Esophagus mucosa (tissue), 1 donor: ENCODE measurements around the gene RCAN2. TPM values are rescaled to one million over a fixed set of nuclear protein-coding genes. Genes with fewer than 3 reads are reported as not detected.

Source experiments
- ATAC-seq: fragments of 200-7000 bp; cut with Tn5 transposase; one replicate; pipeline ENCODE4 v1.9.1; 2020
- total RNA-seq: library from RNA; stranded (reverse); gene quantifications from one replicate; pipeline ENCODE4 v1.2.4, GENCODE V29; 2023
- donor health status: DM: yes; HTN: yes; CAD: no.

Gene RCAN2
- total RNA-seq, 1 donor from 2014 or later: 1.00 TPM

DNA sequence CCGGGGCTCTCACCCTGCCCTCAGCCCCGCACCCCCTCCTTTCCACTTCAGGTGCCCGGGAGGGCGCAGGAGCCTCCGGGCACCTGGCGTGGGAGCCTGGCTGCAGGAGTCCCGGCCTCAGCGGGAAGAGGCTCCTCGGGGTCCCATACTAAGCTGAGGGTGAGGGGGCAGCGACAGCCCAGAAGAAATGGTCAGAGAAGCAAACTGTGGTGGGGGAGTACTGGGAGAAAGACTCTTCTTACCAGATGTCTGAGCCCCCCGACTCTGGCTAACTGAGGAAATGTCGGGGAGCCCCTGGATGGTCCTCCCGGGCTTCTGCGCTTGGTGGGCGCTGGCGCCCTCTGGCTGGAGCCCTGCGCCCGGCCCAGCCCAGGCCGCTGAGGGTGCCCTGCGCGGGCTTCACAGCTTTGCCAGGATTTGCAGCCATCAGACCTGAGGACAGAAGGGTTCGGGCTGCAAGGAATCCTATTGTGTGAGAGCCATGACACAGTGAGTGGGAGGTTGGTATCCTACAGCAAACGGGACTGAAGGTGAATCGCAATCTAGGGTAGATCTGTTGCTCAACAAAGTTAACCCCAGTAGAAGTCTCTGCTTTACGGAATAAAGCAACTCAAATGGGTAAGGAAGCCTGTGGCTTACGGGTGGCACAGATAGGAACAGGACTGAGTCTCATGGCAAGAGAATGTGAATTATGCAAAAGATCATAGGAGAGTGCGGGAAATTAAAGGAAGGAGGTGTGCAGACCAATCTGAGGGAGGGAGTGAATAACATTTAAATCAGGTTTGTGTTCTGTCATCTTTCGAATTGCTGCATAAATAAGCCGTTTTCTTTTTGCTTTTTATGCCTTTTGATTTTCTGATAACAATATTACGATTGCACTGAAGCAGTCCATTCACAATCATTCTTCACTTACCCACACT lies 639 bp upstream of the RCAN2 start:
- ATAC-seq: peak; percentile 31

DNA sequence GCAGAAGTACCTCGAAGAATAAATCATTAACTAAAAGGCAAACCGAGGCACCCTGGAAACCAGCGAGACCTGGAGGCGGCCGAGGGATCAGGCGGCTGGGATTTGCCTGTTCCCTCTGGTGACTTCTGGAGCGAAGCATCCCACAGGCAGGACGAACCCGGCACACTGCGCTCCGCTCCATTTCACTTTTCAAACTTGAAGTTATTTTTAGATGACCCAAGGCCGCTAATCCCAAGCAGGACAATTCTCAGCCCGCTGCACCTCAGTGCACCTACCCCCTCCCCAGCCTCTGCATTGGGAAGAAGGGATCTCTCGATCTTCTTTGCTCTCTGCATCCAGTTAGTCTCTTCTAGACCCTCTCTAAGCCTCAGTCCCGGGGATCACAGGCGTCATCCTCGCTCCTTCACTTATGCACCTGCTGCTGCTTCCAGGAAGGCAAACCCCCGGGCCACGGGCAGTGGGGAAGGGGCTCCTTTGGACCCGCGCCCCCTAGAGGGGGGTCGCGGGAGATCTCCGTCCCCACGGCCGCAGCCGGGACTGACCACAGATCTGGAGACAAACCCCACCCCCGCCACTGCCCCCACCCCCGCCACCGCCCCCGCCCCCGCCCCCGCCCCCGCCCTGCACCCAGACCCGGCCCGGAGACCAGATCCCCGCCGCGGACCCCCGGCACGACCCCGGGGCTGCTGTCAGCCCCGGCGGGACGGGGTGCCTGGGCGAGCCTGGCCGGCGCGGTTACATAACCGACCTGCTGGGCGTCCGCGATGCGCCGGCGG lies 636 bp downstream of the RCAN2 start:
- peak; percentile 26 for ATAC-seq

DNA sequence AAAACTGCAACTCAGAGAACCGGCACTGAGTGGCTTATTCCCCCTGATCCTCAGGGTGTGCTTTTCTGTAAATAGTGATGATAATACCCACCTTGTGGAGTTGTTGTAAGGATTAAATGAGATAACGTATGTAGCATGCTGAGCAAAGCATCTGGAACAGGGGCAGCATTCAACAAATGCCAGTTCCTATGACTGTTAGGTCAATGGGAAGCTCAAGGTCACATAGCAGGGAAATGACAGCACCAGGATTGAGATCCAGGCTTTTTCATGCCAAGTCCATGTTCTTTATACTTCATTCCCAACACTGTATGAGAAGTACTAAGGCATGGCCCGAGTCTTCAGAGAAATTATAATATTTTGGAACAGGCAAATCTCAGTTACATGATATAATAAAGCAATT lies 5.1 kb downstream of the RCAN2 start:
- ATAC-seq: no peak

DNA sequence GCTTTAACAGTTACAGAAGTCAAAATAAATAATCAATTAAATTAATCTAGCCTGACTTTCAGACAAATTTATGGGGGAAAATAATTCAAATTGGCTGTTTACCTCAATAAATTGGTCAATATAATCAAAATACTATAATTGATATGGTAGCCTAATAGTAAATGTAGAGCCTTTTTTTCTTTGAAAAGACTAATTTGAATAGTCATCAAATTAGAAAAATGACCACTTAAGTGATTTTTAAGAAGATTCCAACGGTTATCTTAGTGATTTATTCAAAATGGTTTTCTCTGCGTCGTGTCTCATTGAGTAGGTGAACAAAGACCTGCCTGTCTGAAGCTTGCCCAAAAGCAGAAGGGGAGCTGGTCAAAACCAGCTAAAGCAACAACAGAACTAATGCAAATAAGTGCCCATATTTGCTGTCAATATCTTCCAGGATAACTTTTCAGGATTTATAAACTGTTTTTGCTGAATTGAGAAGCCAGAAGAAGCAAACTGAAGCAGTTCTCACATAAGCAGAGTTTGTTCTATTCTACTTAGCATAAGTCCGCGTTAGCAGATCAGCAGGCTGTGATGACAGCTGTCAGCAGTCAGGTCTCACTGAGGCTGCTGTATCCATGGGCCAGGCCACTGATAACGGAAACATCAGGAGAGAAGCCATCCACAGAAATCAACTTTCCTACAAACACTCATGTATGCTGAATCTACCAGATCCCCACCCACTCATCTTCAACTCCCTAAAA lies 7.0 kb downstream of the RCAN2 start:
- ATAC-seq: no peak

DNA sequence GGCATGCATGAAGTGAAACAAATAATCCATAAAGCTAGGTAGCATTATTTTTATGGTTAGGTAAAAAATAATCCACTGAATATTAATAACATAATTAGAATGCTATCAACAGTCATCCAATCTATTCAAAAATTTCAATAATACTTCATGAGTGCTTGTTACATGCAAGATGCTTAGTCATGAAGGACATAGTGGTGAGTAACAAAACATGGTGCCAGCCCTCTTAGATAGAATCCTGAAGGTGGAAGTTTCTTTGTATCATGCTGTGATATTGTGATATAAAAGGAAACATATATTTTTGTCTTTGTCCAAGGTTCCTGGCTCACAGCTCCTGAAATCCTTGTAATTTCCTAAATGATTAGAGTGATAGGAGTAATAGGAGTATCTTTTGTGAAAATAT lies 14.9 kb downstream of the RCAN2 start:
- ATAC-seq: no peak

DNA sequence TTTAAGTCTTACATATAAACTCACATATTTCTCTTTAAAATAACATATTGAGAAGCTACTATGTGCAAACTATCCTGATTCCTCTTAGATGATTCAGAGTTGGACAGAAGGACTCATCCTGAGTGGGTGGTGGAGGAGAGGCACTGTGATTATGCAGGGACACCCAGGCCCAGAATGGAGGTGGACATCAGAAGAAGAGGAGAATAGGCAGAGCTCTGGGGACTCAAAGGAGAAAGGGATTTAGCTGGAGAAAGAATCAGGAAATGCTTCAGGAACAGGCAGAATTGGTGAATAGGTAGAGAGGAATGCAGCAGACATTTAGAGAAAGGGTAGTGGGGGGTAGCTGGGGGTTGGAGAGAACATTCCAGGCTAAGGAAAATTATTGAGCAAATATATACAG lies 17.4 kb downstream of the RCAN2 start:
- no peak for ATAC-seq

DNA sequence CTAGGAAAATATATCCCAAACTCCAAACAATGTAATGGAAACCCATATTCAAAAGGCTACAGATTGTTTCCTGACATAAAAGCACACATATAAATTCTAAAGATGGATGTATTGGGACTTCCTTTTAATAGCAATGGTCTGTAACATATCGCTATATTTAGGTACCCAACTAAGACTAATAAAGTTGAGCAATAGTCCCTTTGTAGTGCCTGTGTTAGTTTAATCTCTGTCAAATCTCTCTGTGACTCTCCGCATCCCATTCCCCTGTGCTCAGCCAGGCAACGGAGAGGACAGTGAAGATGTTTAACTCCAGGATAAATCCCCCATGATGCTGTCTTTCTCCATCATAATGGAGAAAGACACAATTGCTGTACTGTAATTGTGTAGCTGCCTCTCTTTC lies 19.0 kb downstream of the RCAN2 start:
- ATAC-seq: no peak

DNA sequence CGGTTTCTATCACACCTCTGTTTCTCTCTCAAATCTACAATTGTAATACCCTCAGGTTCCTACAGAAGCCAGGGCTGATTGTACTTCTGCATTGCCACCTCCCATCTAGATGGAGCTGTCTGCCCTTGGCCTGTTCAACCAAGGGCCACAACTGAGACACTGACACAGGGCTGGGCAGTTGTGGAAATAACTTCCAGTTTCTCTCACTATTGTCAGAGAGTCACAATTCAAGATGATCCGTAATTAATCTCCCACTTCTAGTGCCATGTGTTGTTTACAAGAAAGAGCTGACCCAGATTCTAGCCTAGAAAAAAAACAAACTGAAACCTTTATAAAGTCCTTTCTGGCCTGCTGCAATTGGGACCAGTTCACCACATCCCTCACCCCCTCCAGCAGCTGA lies 22.2 kb downstream of the RCAN2 start:
- no peak for ATAC-seq

DNA sequence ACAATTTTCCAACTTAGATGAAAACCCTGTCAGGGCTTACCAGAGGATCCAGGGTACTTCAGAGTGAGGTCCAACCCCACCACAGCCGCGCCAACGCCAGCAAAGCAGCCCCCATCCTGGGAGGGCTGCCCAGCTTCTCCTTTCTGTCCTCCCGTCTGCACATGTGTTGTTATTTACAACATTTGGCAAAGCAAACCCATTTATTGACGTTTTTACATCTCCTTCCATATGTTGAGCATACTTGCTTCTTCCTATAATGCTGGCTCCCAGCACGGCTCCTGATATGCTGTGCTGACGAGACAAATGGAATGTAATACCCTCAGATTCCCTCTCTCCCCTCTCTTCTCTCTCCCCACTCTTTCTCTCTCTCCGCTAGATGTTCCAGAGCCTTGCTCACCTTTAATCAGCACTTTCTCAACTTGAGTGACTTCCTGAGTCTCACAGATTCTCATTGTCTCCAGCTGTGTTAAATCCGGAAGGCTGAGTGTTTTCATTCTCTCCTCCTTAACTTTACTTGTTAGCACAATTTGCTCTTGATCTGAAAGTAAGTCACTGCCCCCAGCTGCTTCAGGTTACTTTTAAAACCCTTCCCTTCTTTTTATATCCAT lies 22.7 kb downstream of the RCAN2 start:
- no peak for ATAC-seq

DNA sequence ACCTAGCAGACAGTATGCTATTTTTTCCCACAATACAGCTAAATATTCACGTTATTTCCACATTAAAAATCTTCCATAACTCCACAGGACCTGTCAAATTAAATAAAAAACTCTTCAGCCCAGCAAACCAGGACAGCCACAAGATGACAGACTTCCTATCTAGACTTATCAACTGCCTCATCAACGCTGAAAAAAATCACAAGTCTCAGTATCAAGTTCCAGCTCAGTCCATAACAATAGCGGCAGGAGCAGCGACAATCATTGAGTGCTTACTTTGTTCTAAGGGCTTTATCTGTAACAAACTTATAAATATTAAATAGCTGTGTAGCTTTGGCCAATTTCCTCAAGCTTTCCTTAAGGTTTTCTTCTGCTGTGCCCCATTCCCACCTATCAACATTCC lies 24.7 kb downstream of the RCAN2 start:
- ATAC-seq: no peak

DNA sequence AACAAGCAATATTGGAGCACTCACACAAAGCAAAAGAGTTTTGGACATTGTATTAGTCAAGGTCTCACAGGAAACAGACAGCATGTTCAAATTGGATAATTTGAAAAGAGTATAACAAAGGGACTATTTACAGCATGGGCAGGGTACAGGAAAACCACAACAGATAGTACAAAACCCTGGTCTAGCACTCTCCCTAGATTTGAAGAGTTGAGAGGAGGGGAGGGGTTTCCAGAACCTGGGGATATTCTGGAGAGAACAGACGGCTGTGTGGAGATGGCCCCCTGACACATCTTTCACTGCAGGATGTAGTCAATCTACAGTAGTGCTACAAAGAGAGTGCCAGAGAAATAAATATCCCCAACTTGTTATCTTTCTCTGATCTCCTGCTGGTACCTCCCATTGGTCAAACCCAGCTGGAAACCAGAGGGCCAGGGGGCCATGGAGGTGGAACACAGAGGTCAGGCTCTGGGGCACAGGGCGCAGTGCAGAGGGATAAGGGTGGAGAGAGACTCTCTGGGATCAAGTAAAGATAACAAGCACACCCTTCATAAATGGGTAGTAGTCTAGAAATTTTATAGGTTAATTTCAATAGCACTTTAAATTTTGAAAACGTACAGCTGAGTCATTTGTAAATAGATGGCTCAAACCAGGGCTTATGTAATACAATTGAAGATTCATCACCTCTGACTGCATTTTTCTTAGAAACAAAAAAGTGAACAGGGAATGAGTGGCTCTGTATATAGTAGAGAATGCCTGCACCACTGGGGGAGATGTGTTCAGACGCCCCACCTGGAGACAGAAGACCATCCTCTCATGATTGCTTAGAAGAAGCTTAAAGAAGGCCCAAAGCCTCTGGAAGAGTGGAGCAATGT lies 25.7 kb downstream of the RCAN2 start:
- no peak for ATAC-seq

DNA sequence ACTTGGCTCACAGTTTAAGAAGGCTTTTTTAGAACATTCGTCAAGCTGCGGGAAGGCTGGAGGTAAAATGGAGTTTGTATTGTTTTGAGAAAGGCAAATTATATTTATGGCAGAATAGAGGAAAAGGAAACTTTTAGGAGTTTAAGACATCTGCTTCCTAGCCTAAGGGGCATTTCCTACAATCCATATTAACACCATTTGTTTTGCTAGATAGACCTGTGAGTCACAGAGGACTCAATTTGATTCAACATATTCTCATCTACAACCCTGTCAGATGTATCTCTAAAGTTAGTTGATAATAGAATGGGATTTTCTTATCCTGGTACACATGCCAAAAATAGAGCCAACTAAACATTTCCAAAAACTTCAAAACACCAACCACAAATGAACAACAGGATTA lies 35.0 kb downstream of the RCAN2 start:
- no peak for ATAC-seq

DNA sequence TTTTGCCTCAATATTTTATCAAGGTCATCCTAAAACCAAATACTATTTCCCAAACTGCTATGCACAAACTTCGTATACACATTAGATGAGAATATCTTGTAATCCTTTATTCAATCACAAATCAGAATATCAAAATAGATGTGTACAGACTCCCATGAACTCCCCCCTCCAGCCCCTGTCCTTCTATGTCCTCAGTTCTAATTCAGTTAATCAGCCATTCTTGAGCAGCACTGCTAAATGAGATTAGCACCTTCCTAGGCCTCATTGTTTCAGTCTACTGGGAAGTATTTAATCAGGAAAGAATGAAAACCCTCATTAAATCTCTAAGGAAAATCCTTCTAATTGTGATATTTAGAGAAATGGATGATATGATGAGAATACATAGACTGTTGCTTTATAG lies 36.6 kb downstream of the RCAN2 start:
- ATAC-seq: no peak

DNA sequence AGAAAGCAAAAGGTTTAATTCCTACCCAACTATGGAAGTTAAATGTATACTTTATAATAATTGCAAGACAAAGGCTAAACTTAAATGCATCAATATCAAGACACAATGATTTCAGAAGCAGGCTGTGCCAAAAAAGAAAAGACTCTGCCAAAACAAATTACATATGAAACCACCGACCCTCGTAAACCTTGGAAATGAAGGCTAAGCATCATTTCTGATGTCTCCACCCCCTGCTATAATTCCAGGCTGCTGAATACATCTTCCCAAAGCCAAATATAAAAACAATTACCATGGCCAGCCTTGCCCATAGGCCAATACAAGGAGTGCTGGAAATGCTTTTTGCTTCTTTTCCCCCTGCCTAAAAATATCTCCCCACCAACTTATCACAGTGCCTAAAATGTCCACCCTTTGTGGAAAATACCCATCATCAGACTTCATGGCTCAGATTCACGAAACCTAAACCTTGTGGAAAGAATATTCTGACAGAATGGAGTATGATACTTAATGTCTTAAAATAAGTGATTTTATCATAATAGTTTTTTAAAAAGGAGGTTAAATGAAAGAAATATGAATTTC lies 37.4 kb downstream of the RCAN2 start:
- ATAC-seq: no peak

DNA sequence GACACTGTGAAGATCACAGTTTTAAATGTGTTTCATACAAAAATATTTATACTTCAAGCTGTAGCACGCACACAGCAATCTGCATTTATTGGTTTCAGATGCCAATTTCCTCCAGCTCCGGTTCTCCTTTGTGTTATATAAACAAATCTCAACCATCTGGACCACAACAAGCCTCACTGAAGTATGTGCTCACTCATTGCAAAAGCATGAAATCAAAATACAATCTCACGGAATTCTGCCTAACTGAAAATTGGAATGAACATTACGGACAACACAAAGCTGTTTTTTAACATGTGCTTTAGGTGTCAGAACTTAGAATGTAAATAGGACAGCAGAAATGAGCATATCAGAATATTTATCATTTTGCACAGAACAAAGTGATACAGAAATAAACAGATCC lies 38.0 kb downstream of the RCAN2 start:
- ATAC-seq: no peak

DNA sequence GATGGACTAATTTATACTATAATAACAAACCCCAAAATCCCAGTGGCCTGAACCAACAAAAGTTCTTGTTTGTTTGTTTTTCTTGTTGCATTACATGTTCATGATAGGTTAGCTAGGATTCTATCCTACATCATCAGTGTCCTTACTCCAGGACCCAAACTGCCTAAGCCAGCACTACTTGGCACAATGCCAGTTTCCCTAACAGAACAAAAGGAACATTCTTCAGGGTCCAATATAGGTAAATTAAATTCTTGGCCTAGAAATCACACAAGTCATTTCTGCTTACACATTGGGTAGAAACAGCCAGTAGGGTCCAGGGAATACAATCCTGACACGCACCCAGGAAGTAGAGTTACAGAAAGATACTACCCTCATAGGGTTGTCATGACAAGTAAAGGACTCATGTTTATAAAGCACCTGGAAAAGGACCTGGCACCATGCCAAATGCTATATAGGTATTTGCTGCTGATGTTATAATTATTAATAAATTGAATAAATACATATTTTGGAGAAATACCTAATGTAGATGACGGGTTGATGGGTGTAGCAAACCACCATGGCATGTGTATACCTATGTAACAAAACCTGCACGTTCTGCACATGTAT lies 38.8 kb downstream of the RCAN2 start:
- ATAC-seq: no peak

DNA sequence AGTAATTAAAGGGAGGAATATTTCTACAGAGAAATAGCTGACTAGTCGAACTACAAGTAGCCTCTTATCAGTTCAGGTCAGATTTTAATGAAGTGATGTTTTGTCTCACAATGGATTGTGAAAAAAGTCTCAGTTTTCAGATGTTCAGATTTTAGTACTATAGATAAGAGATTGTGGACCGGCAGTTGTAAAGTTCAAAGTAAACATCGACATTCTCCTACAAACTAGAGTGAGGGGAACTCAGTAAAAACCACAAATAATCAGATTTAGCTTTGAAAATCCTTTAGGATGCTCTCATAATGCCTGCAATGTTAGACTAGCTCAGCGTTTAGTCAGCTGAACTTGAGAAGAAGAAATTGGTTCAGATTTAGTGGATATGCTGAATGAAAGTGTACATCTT lies 39.9 kb downstream of the RCAN2 start:
- ATAC-seq: no peak

DNA sequence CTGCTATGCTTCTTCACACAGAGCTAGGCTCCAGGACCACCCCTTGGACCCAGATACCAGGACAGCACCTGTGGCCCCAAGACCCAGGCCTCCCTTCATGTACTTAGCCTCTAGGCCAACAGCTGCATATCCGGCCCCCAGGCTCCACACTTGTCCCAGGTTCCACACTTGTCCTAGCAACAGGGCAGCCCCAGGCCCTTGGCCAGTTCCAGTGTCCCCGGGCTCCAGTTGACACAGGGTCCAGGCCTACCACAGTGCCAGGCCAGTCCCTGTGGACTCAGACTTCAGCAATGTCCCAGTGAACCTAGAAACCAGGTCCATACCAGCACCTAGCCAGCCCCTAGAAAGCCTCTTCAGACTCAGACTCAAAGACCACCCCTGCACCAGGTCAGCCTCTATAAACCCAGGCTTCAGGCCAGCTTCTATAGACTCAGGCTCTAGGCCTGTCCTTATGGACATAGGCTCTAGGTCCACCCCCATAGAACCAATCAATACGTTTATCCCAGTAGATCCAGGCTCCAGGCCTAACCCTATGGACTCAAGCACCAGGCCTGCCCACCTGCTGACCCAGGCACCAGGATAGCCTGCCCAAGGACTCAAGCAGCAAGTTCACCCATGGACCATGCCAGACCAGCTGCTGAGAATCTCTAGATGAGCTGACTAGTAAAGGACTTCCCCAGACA lies 46.3 kb downstream of the RCAN2 start:
- no peak for ATAC-seq

DNA sequence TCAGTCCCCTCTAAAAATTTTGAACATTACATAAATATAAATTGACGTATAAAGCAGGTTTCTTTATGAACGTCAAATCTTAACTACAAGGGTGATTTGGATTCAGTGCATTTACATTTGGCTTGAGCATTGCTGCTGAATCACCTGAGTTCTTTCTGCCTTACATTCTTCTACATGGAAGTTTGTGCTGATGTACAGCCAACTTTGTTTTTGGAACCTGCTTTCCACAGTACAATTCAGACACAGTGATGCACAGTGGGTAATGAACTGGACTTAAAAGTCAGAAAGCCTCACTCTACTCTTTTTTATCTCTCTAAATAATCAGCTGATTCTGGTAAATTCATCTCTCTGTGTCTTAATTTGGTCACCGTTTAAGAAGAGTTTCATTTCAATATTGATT lies 47.6 kb downstream of the RCAN2 start:
- no peak for ATAC-seq

DNA sequence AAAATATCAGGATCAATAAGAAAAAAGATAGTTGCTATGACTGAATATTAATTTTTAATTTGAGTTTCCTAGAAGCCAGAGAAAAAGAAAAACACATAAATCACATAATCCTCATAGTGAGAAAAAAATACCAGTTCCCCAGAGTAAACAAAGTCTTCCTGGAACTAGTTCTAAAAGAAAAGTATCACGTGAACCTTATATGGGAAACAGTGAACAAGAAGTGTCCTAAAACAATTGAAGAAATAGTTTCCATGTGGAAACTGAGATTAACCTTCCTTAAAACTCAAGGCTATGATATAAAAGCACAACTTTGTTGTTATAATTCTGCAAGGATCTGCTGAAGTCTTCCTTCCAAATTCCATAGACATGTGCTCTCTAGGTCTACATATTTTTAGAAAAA lies 50.6 kb downstream of the RCAN2 start:
- no peak for ATAC-seq
